T47D (cell line): Measurements from ENCODE around the gene PPP4R4.

Source experiments
- DNase-seq, 2 experiments: peaks; one replicate each; pipeline versions ENCODE4 v3.0.0 to v3.0.0-alpha.2; 2011 to 2012; ENCODE audit warnings: low read depth in 1 of 2, low spot score in 1 of 2
- JUND ChIP-seq: IDR thresholded peaks from 2 replicates; pipeline ENCODE4 v1.6.1; 2012; ENCODE audit warnings: low read depth
- in situ Hi-C: cut with HindIII; loops from 2 replicates; pipeline ENCODE4 v1.10.0; 2016; ENCODE audit warnings: low sequenced_read_pairs, low pct_unique_long_range_greater_than_20kb

The PPP4R4 gene

GRCh38 chr14:94314890-94315289 lies 140.8 kb downstream of the PPP4R4 start:
- TF ChIP-seq JUND, result no peak
- DNase-seq, result no peak
- in situ Hi-C loops, result no loop called here

GRCh38 chr14:94316692-94317091 lies 142.6 kb downstream of the PPP4R4 start:
- DNase-seq, result peak in 1 of 2 experiments; percentile 37
- in situ Hi-C loops, result no loop called here
- TF ChIP-seq JUND, result no peak

DNA sequence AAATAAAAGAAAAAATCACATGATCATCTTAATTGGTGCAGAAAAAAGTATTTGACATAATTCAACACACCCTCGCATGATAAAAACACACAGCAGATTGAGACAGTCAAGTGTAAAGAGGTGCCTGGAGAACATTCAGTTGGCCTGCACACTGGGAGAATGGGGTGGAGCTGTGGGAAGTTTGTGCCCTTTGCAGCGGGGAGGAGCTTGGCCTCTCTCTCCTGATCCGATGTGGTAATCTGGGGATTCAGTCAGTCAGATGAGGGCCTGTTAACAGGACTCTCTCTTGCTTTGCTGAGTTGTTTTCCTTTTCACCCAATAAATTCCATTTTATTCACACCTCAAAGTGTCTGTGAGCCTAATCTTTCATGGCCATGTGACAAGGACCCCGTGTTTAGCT lies 143.1 kb downstream of the PPP4R4 start:
- DNase-seq, result peak in 1 of 2 experiments; percentile 85
- in situ Hi-C loops, result no loop called here

DNA sequence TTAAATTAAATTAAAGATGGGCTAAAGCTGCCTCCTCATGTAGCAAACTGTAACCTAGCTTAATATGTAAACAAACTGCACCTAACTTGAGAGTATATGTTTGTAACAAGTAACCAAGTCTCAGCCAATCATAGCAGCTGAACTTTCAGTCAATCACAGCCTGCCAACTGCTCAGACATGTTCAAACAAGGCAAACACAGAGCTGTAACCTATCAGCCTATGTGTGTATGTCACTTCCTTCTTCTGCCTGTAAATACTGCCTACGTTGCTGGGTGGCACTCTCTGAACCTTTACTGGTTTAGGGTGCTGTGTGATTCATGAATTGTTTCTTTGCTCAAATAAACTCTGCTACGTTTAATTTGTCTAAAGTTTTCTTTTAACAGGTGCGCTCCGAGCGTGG lies 146.1 kb downstream of the PPP4R4 start:
- in situ Hi-C loops, result no loop called here
- no peak for TF ChIP-seq JUND
- peak; percentile 66 to 99 for DNase-seq

More for the DNA sequence above, 143.1 kb downstream of the PPP4R4 start:
- TF ChIP-seq JUND, result no peak

DNA sequence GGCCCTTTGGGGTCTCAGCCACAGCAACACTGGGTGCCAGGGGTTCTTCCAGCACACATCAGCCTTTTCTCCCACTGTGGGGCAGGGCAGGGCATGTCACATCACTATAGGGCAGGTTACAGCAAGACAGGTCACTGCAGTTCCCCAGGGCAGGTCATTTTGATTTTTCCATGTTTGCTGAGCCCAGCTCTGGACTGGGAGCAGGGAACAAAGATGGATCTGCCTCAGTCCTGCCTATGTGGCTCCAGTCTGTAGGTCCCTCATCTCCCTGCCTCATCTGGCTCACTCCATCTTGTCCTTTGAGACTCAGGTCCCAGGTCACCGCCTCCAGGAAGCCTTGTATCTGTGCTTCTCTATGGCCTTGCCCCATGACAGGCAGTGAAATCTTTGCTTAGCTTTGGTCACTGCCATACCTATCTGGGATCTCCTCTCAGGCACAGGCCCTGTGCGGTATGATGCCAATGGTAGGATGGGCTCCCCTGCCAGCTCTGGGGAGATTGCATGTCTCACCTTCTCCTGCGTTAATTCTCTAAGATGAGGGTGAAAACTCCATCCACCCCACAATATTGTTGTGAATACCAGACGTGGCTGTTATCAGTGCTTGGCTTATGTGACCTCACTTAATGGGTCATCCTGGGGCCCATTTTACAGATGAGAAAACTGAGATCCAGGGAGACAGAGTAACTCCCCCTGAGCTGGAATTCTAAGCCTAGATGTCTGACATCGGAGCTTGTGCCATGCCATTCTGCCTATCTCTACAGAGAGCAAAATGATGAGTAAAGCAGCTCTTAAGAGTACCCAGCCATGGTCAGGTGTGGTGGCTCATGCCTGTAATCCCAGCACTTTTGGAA lies 147.5 kb downstream of the PPP4R4 start:
- in situ Hi-C loops, result no loop called here
- no peak for TF ChIP-seq JUND
- DNase-seq, result peak in 1 of 2 experiments; percentile 62

DNA sequence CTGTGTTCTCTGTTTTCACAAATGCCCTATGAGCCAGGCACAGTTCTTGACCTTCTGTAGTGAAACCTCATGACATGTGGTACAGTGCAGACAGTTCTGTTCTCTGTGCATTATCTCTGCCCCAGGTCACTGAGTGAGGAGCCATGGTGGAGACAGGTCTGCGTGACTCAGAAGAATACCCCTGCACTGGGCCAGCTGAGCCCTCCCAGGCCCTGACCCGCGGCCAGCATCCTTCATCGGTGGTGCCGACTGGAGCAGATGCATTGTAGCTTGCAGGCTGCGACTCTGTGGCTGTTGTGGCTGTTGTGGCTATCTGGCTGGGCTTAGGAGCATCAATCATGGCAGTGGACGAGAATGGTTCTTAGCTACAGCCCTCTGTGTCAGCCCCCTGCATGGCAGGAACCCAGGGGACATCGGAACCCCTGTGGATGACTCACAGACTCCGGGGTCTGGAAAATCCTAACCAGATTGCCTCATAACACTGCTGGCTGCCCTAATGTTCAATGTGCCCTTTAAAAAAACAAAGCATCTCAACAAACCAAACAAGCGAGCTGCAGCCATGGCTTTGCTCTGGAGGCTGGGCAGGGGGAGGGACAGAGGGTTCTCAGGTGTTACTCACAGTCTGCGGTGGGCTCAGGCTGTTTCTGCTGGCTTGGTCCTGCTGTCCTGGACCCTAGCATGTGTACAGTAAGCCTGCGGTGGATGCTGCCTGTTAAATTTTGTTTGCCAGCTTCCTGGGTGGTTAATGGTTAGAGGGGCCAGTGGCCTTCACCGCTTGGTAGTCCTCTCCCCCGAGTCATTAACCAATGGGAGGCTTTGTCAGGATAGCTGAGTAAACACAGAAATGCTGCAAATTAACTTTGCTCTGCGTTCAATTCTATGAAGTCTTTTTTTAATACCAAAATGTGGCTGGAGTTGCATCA lies 148.8 kb downstream of the PPP4R4 start, which contains the start of gene SERPINA6:
TSS of gene SERPINA6 (minus strand) at position 689 of the 923 bp plus-strand sequence. CDS start 8,688 bp downstream, outside the sequence.
- in situ Hi-C loops, result no loop called here
- TF ChIP-seq JUND, result no peak
- DNase-seq, result peak in 1 of 2 experiments; percentile 94

- TF ChIP-seq JUND, result no peak
- in situ Hi-C loops, result no loop called here
- peak in 1 of 2 experiments; percentile 28 for DNase-seq
These were observed 154.1 kb downstream of the PPP4R4 start for GRCh38 chr14:94328196-94328595.
